ENCODE data around the gene GFI1B.
"Not testable (repeated sequence)": the region's sequence is repeated elsewhere in the genome, so short reads cannot be mapped to it uniquely, and the experiment has no call there.

Gene GFI1B

GRCh38 chr9:132978451-132979131 lies at the start of gene GFI1B:
Gene GFI1B, plus strand, starts transcription at chr9:132978694. Its CDS starts 7,985 bp downstream, at chr9:132986679.
- no peak for DNase-seq (ENCODE audit: low spot score)

- no peak for DNase-seq (ENCODE audit: low spot score)
Observed at GRCh38 chr9:132931178-132931735, 47.2 kb upstream of the GFI1B start.

GRCh38 chr9:132935026-132935425 lies 43.5 kb upstream of the GFI1B start:
- DNase-seq (ENCODE audit: low spot score), result no peak

- no peak for DNase-seq (ENCODE audit: low spot score)
Observed at GRCh38 chr9:132937463-132937901, 41.0 kb upstream of the GFI1B start.

- DNase-seq (ENCODE audit: low spot score), result no peak
Observed at GRCh38 chr9:132939169-132939568, 39.3 kb upstream of the GFI1B start.

- DNase-seq (ENCODE audit: low spot score), result no peak
Observed at GRCh38 chr9:132942541-132943182, 35.8 kb upstream of the GFI1B start.

GRCh38 chr9:132943651-132944293 lies 34.7 kb upstream of the GFI1B start:
- no peak for DNase-seq (ENCODE audit: low spot score)

- peak; percentile 98 for DNase-seq (ENCODE audit: low spot score)
Observed at GRCh38 chr9:132944294-132945185, 34.0 kb upstream of the GFI1B start, which contains the start of gene TSC1. Gene TSC1, minus strand, starts transcription at chr9:132944616. Its CDS starts 15,744 bp downstream, at chr9:132928872.

GRCh38 chr9:132945186-132946130 lies 33.0 kb upstream of the GFI1B start:
- no peak for DNase-seq (ENCODE audit: low spot score)

GRCh38 chr9:132946211-132946610 lies 32.3 kb upstream of the GFI1B start:
- no peak for DNase-seq (ENCODE audit: low spot score)

- DNase-seq (ENCODE audit: low spot score), result no peak
Observed at GRCh38 chr9:132946631-132947295, 31.7 kb upstream of the GFI1B start.

GRCh38 chr9:132947756-132948155 lies 30.7 kb upstream of the GFI1B start:
- no peak for DNase-seq (ENCODE audit: low spot score)

- DNase-seq (ENCODE audit: low spot score), result no peak
Observed at GRCh38 chr9:132948482-132949050, 29.9 kb upstream of the GFI1B start.

- DNase-seq (ENCODE audit: low spot score), result no peak
Observed at GRCh38 chr9:132949709-132950108, 28.8 kb upstream of the GFI1B start.

GRCh38 chr9:132955123-132955522 lies 23.4 kb upstream of the GFI1B start:
- DNase-seq (ENCODE audit: low spot score), result no peak

- DNase-seq (ENCODE audit: low spot score), result no peak
Observed at GRCh38 chr9:132955768-132956167, 22.7 kb upstream of the GFI1B start.

- no peak for DNase-seq (ENCODE audit: low spot score)
Observed at GRCh38 chr9:132957805-132958204, 20.7 kb upstream of the GFI1B start.

- DNase-seq (ENCODE audit: low spot score), result no peak
Observed at GRCh38 chr9:132961002-132961401, 17.5 kb upstream of the GFI1B start.

GRCh38 chr9:132965478-132965877 lies 13.0 kb upstream of the GFI1B start:
- no peak for DNase-seq (ENCODE audit: low spot score)

GRCh38 chr9:132967908-132968307 lies 10.6 kb upstream of the GFI1B start:
- DNase-seq (ENCODE audit: low spot score), result not testable (repeated sequence)
